Activated CD4-positive, alpha-beta T cell treated with anti-CD3 and anti-CD28 coated beads, Interleukin-2, amount 50 U/mL, for 24 hours (primary cell): ENCODE measurements around the gene ZNF701.
"Not testable (repeated sequence)": the region's sequence is repeated elsewhere in the genome, so short reads cannot be mapped to it uniquely, and the experiment has no call there.

Source experiments
- DNase-seq, 2 donors: peaks; one replicate each; pipeline ENCODE4 v3.0.0-alpha.2; 2020; ENCODE audit warnings: low read depth in 1 of 2, low spot score in 1 of 2

Gene ZNF701

GRCh38 chr19:52570000-52570861 lies at the start of gene ZNF701:
Gene ZNF701, plus strand, starts transcription at chr19:52570287. Its CDS starts 3,861 bp downstream, at chr19:52574148.
- peak; percentile 93 for DNase-seq

- no peak for DNase-seq
These were observed 47.5 kb upstream of the ZNF701 start for GRCh38 chr19:52522551-52522950.

- no peak for DNase-seq
These were observed 46.0 kb upstream of the ZNF701 start for GRCh38 chr19:52524086-52524485.

- peak; percentile 93 to 95 for DNase-seq
These were observed 42.7 kb upstream of the ZNF701 start, which contains the start of gene ZNF808 for GRCh38 chr19:52527134-52527955. Gene ZNF808, plus strand, starts transcription at chr19:52527668. Its CDS starts 15,617 bp downstream, at chr19:52543285.

GRCh38 chr19:52527956-52528351 lies 42.1 kb upstream of the ZNF701 start:
- no peak for DNase-seq

- no peak for DNase-seq
These were observed 37.6 kb upstream of the ZNF701 start for GRCh38 chr19:52532480-52532879.

- DNase-seq, result no peak
These were observed 36.2 kb upstream of the ZNF701 start for GRCh38 chr19:52533901-52534300.

GRCh38 chr19:52535385-52535770 lies 34.7 kb upstream of the ZNF701 start:
- not testable (repeated sequence) for DNase-seq

GRCh38 chr19:52535771-52536447 lies 34.2 kb upstream of the ZNF701 start:
- DNase-seq, result peak; percentile 68 to 86

- peak; percentile 10 to 13 for DNase-seq
These were observed 33.7 kb upstream of the ZNF701 start for GRCh38 chr19:52536448-52536800.

GRCh38 chr19:52538815-52539214 lies 31.3 kb upstream of the ZNF701 start:
- DNase-seq, result not testable (repeated sequence)

GRCh38 chr19:52541176-52541575 lies 28.9 kb upstream of the ZNF701 start:
- not testable (repeated sequence) for DNase-seq

- DNase-seq, result no peak
These were observed 28.5 kb upstream of the ZNF701 start for GRCh38 chr19:52541608-52542007.

- not testable (repeated sequence) for DNase-seq
These were observed 27.5 kb upstream of the ZNF701 start for GRCh38 chr19:52542541-52542940.

GRCh38 chr19:52542984-52543664 lies 27.0 kb upstream of the ZNF701 start:
- DNase-seq, result no peak

- DNase-seq, result no peak
These were observed 15.7 kb upstream of the ZNF701 start for GRCh38 chr19:52554216-52554971.

- DNase-seq, result no peak
These were observed 12.7 kb upstream of the ZNF701 start for GRCh38 chr19:52557231-52557995.

- not testable (repeated sequence) for DNase-seq
These were observed 11.2 kb upstream of the ZNF701 start for GRCh38 chr19:52558732-52559445.

GRCh38 chr19:52561611-52562010 lies 8.5 kb upstream of the ZNF701 start:
- DNase-seq, result not testable (repeated sequence)
